HG03103 (cell line): Measurements from ENCODE around the gene AMZ1.

Experiments used
- ATAC-seq: cut with Tn5 transposase; IDR thresholded peaks from one replicate; pipeline ENCODE4 v1.9.1; 2021; ENCODE audit warnings: low read depth; ENCODE audit not compliant: unreplicated experiment

The AMZ1 gene, protein sequence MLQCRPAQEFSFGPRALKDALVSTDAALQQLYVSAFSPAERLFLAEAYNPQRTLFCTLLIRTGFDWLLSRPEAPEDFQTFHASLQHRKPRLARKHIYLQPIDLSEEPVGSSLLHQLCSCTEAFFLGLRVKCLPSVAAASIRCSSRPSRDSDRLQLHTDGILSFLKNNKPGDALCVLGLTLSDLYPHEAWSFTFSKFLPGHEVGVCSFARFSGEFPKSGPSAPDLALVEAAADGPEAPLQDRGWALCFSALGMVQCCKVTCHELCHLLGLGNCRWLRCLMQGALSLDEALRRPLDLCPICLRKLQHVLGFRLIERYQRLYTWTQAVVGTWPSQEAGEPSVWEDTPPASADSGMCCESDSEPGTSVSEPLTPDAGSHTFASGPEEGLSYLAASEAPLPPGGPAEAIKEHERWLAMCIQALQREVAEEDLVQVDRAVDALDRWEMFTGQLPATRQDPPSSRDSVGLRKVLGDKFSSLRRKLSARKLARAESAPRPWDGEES

DNA sequence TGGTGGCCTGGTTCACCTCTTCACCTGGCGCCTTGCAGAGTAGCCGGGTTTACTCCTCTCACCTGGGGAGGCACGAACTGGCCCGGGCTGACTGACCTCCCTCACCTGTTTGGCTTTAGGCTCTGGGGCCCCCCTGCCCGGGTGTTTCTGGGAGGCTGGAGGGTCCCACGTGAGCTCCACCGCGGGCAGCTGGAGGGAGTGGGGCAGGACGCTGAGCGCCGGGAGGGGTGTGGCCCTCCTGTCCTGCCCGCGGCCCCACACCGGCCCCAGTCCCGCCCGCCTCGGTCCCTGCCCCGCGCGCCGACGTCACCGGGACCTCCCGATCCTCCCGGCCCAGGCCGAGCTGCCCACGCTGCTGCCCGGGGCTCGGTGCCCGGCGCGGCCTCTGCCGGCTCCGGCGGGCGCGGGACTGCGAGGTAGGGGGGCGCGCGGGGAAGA is at the start of gene AMZ1:
TSS of gene AMZ1 (plus strand) at position 322 of the 438 bp plus-strand sequence. CDS start 12,250 bp downstream, outside the sequence.
- ATAC-seq: no peak

DNA sequence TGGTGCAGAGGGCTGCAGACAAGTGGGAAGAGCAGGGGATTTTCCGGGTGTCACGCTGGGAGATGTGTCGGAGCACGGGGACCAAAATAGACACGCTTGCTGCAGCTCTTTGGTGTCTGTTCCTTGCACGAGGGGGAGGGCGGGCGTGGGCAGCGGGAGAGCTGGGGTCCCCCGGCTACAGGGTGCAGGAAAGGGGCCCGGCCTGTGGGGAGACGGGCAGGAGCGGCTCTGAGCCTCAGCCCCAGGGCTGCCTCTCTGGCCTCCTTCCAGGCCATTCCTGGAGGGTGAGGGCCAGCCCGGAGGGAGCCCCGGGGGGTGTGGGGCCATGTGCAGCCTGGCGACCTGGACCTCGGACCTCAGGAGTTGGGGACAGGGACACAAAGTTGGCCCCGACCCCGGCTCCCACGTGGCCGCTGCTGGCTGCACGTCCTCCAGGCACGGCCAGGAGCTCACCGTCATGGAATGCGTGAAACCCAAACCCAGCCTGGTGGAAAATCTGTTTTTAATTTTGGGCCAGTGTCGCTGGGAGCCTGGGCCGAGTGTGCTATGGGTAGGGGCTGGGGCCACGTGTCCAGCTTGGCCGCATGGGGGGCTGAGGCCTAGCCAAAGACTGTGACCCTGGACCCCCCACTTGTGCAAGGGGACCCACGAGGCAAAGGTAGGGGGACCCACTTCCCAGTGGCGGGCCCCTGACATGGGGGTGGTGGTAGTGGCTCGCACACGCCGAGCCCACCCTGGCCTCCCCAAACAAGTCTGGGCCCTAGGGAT is 49.6 kb upstream of the AMZ1 start:
- no peak for ATAC-seq

DNA sequence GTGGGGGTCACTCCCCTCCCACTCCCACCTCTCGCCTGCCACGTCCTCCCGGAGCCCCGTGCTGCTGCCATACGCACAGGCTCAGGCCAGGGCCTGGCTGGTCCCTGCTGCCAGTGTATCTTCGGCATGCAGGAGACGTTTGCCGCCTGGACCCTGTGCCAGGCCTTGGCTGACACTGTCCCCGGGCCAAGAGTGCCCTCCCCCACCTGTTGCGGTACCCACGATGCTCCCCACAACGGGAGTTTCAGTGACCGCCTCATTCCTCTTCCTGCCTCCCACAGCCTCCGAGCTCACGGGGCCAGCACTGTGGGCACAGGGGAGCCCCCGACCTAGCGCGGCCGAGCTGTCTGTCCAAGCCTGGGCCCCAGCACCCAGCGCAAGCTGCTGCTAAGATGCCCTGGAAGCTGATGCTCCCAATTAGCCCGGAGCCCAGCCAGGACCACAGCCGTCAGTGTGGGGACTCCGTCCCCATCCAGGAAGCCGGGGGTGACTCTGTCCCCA is 48.8 kb upstream of the AMZ1 start:
- no peak for ATAC-seq

GRCh38 chr7:2639695-2640481 is 48.1 kb upstream of the AMZ1 start:
- ATAC-seq: no peak

- no peak for ATAC-seq
Observed at GRCh38 chr7:2640482-2640830, 47.5 kb upstream of the AMZ1 start.

GRCh38 chr7:2640846-2641316 is 47.1 kb upstream of the AMZ1 start:
- no peak for ATAC-seq

- ATAC-seq: no peak
Observed at GRCh38 chr7:2641406-2642393, 46.3 kb upstream of the AMZ1 start.

GRCh38 chr7:2643386-2644219 is 44.4 kb upstream of the AMZ1 start:
- ATAC-seq: no peak

- no peak for ATAC-seq
Observed at GRCh38 chr7:2644220-2644561, 43.8 kb upstream of the AMZ1 start.

DNA sequence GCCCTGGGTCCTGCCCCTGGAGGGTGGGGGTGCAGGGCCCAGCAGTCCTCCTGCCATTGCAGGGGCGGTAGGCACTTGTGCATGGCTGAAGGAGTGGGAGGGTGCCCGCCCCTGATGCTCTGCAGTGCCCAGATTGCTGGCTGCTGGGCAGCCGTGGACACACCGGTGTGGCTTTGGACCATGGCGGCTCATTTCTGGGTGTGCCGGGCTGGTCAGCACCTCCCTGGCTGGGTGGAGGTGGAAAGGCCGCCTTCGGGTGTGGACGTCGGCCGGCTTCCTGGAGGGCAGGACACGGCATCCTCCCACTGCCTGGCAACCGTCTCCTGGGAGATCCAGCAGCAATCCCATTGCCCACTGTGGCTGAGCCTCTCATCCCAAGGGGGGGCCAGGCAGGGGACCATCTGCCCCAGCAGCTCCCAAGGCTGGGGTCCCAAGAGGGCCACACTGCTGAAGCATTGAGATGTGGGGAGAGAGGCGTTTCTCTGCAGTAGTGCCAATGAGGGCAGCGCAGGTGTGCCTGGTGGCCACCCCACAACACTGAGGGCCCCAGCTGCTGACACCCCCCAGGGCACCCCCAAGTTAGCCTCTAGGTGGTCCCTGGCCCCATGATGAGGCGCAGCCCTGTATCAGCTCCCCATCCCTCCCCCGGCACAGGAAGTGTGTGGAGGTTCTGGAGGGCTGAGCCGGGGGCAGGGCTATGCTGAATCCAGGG is 43.3 kb upstream of the AMZ1 start:
- ATAC-seq: peak; percentile 37

GRCh38 chr7:2645274-2645868 is 42.6 kb upstream of the AMZ1 start:
- ATAC-seq: peak; percentile 42

DNA sequence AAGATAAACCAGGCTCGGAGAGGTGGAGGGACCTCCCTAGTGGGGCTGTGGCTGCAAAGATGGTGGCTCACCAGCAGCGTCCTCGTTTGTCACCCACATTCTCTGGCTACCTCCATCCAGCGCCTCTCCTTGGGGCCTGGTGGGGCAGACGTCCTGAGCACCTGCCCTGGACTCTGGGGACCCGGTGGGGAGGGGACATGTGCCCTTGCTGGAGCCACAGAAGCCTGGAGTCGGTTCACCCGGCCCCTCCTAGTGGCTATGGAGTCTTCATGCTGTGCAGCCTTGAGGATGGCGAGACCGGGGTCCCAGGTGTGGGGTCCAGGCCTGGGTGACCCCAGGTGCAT is 41.7 kb upstream of the AMZ1 start:
- no peak for ATAC-seq

DNA sequence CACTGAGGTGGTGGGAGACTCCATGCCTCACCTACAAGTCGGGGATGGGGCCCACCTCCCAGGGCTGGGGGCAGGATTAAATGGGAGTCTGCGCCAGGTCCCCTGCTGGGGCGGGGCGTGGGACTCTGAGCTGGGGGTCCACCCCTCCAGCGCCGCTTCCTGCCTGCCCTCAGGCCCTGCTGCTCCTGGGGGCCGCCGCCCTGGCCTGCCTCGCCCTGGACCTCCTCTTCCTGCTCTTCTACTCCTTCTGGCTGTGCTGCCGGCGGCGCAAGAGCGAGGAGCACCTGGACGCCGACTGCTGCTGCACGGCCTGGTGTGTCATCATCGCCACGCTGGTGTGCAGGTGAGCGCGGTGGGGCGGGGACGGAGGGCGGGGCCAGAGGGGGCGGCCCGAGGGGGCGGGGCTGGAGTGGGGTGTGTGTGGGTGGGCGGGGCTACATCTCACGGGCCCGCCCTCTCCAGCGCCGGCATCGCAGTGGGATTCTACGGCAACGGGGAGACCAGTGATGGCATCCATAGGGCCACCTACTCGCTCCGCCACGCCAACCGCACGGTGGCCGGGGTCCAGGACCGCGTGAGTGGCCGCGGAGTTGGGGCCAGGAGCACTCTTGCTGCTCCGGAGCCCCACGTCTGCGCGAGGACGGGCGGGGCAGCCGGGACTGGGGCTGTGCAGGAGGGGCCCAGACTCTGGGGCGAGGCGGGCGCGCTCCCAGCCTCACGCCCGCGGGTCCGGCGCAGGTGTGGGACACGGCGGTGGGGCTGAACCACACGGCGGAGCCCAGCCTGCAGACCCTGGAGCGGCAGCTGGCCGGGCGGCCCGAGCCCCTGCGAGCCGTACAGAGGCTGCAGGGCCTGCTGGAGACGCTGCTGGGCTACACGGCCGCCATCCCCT is 41.1 kb upstream of the AMZ1 start:
- no peak for ATAC-seq

- no peak for ATAC-seq
Observed at GRCh38 chr7:2647594-2648172, 40.3 kb upstream of the AMZ1 start.

- no peak for ATAC-seq
Observed at GRCh38 chr7:2649139-2649838, 38.7 kb upstream of the AMZ1 start.

- no peak for ATAC-seq
Observed at GRCh38 chr7:2649991-2650390, 38.0 kb upstream of the AMZ1 start.
